A549 (cell line): Measurements from ENCODE around the gene ACAD9. TPM values are rescaled to one million over a fixed set of nuclear protein-coding genes. Genes with fewer than 3 reads are reported as not detected.

ENCODE experiments used
- ATAC-seq, 2 experiments: fragments of 200-7000 bp in 1 of 2; fragments of >200 bp in 1 of 2; cut with Nextera tagmentation in 1 of 2; cut with Tn5 transposase in 1 of 2; 3 replicates each; pipeline versions ENCODE4 v1.8.0 to v1.9.1; 2018 to 2020; ENCODE audit warnings: mild to moderate bottlenecking in 1 of 2, moderate library complexity in 1 of 2
- CTCF ChIA-PET: fragments of 300-600 bp; sonication (Branson Sonifier 250); formaldehyde crosslinking; extraction: SDS; loops from one replicate; lab custom pipeline; 2021; ENCODE audit warnings: antibody characterized with exemption, inconsistent platforms; lab: Yijun Ruan, JAX
- POLR2A ChIA-PET: fragments of 350-600 bp; formaldehyde crosslinking; extraction: SDS; loops from one replicate; lab custom pipeline; 2021; ENCODE audit warnings: antibody characterized with exemption, inconsistent platforms; lab: Yijun Ruan, JAX
- DNase-seq, 2 experiments: peaks; one replicate each; pipeline versions ENCODE4 v3.0.0 to v3.0.0-alpha.2; 2011 to 2016; ENCODE audit warnings: low read depth in 1 of 2, low spot score in 1 of 2
- FAIRE-seq: peaks from 2 replicates; lab custom pipeline; 2011; peaks lifted over from hg19 to GRCh38; lab: Jason Lieb, UNC
- H3K27ac ChIP-seq, 2 experiments: fragments of >200 bp; sonication (Bioruptor Twin); formaldehyde crosslinking; 3 replicates each; pipeline ENCODE4 v1.5.1; 2016 to 2017
- H3K4me1 ChIP-seq: fragments of >200 bp; sonication (Bioruptor Twin); formaldehyde crosslinking; 3 replicates; pipeline ENCODE4 v1.6.1; 2016
- H3K4me2 ChIP-seq: fragments of >200 bp; sonication (Bioruptor Twin); formaldehyde crosslinking; 3 replicates; pipeline ENCODE4 v1.6.1; 2016
- H3K4me3 ChIP-seq: fragments of >200 bp; sonication (Bioruptor Twin); formaldehyde crosslinking; 3 replicates; pipeline ENCODE4 v1.5.1; 2016
- H3K9me3 ChIP-seq: fragments of >200 bp; sonication (Bioruptor Twin); formaldehyde crosslinking; 3 replicates; pipeline ENCODE4 v1.6.1; 2016
- CBX2 ChIP-seq: fragments of 200-600 bp; sonication (generic); IDR thresholded peaks from 2 replicates; pipeline ENCODE4 v1.6.1; 2016; ENCODE audit warnings: low read depth, mild to moderate bottlenecking, borderline replicate concordance
- CHD2 ChIP-seq: fragments of 150-350 bp; IDR thresholded peaks from 2 replicates; pipeline ENCODE4 v1.6.1; 2014; ENCODE audit warnings: low read length; ENCODE audit not compliant: partially characterized antibody
- CTCF ChIP-seq: fragments of >200 bp; sonication (Bioruptor Twin); formaldehyde crosslinking; IDR thresholded peaks from 3 replicates; pipeline ENCODE4 v1.5.1; 2016
- E2F6 ChIP-seq: IDR thresholded peaks from 2 replicates; pipeline ENCODE4 v1.6.1; 2012; ENCODE audit warnings: low read depth, borderline replicate concordance
- ELK1 ChIP-seq: fragments of 150-350 bp; IDR thresholded peaks from 2 replicates; pipeline ENCODE4 v1.6.1; 2014; ENCODE audit warnings: low read depth, mild to moderate bottlenecking, low read length
- EP300 ChIP-seq, 2 experiments: fragments of >200 bp; sonication (Bioruptor Twin); formaldehyde crosslinking; IDR thresholded peaks; 2 replicates in 1 of 2; 3 replicates in 1 of 2; pipeline ENCODE4 v1.6.1; 2016 to 2017
- ESRRA ChIP-seq: fragments of 150-350 bp; IDR thresholded peaks from 2 replicates; pipeline ENCODE4 v1.6.1; 2014; ENCODE audit warnings: mild to moderate bottlenecking, low read length, borderline replicate concordance
- HES2 ChIP-seq: fragments of >200 bp; sonication (Bioruptor Twin); formaldehyde crosslinking; IDR thresholded peaks from 2 replicates; pipeline ENCODE4 v1.6.1; 2016
- JUNB ChIP-seq: fragments of >200 bp; sonication (Bioruptor Twin); formaldehyde crosslinking; IDR thresholded peaks from 2 replicates; pipeline ENCODE4 v1.6.1; 2016
- KDM1A ChIP-seq: fragments of 200-600 bp; sonication (generic); IDR thresholded peaks from 2 replicates; pipeline ENCODE4 v1.6.1; 2016; ENCODE audit warnings: low read depth, mild to moderate bottlenecking
- KDM5A ChIP-seq: fragments of 200-600 bp; sonication (generic); IDR thresholded peaks from 2 replicates; pipeline ENCODE4 v1.6.1; 2016; ENCODE audit warnings: antibody characterized with exemption, mild to moderate bottlenecking
- MAFK ChIP-seq: fragments of 450-650 bp; IDR thresholded peaks from 2 replicates; pipeline ENCODE4 v1.6.1; 2014; ENCODE audit not compliant: partially characterized antibody
- MAX ChIP-seq: IDR thresholded peaks from 2 replicates; pipeline ENCODE4 v1.6.1; 2012
- NFE2L2 ChIP-seq: fragments of 150-350 bp; conservative IDR thresholded peaks from 2 replicates; pipeline ENCODE4 v1.6.1; 2014; ENCODE audit warnings: low read length
- PHF8 ChIP-seq: fragments of 200-600 bp; sonication (generic); IDR thresholded peaks from 2 replicates; pipeline ENCODE4 v1.6.1; 2016; ENCODE audit warnings: low read depth, mild to moderate bottlenecking, antibody characterized with exemption, moderate library complexity, borderline replicate concordance
- POLR2A ChIP-seq: IDR thresholded peaks from 2 replicates; pipeline ENCODE4 v1.6.1; 2012; ENCODE audit warnings: mild to moderate bottlenecking, low read length
- POLR2AphosphoS2 ChIP-seq: conservative IDR thresholded peaks from 2 replicates; pipeline ENCODE4 v1.6.1; 2012; ENCODE audit warnings: low read length, improper control_type of control experiment, inconsistent platforms
- RAD21 ChIP-seq, 2 experiments: fragments of >200 bp in 1 of 2; sonication (Bioruptor Twin) in 1 of 2; formaldehyde crosslinking in 1 of 2; IDR thresholded peaks in 1 of 2; conservative IDR thresholded peaks in 1 of 2; 2 replicates in 1 of 2; 3 replicates in 1 of 2; pipeline ENCODE4 v1.6.1; 2012 to 2018; ENCODE audit warnings: inconsistent platforms in 1 of 2
- RARB ChIP-seq: fragments of 250-450 bp; sonication (Bioruptor Pico); IDR thresholded peaks from 2 replicates; pipeline ENCODE4 v1.8.0; 2021; ENCODE audit warnings: mild to moderate bottlenecking, moderate library complexity
- SREBF2 ChIP-seq: fragments of 450-650 bp; IDR thresholded peaks from 2 replicates; pipeline ENCODE4 v1.6.1; 2014; ENCODE audit warnings: mild to moderate bottlenecking, moderate library complexity
- TFCP2L1 ChIP-seq: fragments of 250-450 bp; sonication (Bioruptor Pico); IDR thresholded peaks from 2 replicates; pipeline ENCODE4 v1.5.0; 2021; ENCODE audit warnings: mild to moderate bottlenecking
- ZSCAN20 ChIP-seq: fragments of 250-450 bp; sonication (Bioruptor Pico); IDR thresholded peaks from 2 replicates; pipeline ENCODE4 v1.8.0; 2022; ENCODE audit warnings: mild to moderate bottlenecking, moderate library complexity
- WGBS: methylation state at CpG from one replicate; pipeline ENCODE4 v1.1.6; 2017; ENCODE audit errors: missing lambda C conversion rate; 5-methylcytosine and 5-hydroxymethylcytosine counted together
- polyA plus RNA-seq, 4 experiments: library from polyadenylated mRNA; depleted of rRNA in 3 of 4; stranded (reverse); fragments of >200 nt; fragmentation: RNase III in 1 of 4; extraction: RNeasy Plus Mini Kit Qiagen cat#74134 plus additional on column Dnase treatment in 1 of 4; gene quantifications; 2 replicates in 3 of 4; 3 replicates in 1 of 4; pipeline ENCODE4 v1.2.3, GENCODE V29; 2011 to 2017

ACAD9 gene
- polyA plus RNA-seq, 2 of the 4 experiments (the other 2 are of a cell fraction): 26.1 to 29.2 TPM

GRCh38 chr3:128845778-128846485, 33.5 kb upstream of the ACAD9 start:
- CTCF ChIA-PET: interaction anchor here (0.7 to 2.4 kb wide), 19 partner anchors 9 to 229 kb away, joined by 3 to 13 read pairs (median 3); partner anchors contain the start of gene ACAD9
- Histone ChIP-seq H3K4me1 (0 out of 3 replicates have a peak, but pooled peaks cover 9% of the 10 kb centered on the region), H3K9me3 (no peaks in the 10 kb centered on the region), H3K4me3 (peak overlapping the region; percentile 43), H3K4me2 (peak overlapping the region; percentile 92), H3K27ac (peak overlapping the region; percentile 62 to 88)
- WGBS: 4% methylated on average over 4 of the region's 32 CpGs
- TF ChIP-seq JUNB (no peak), ELK1 (no peak), MAX (no peak), KDM1A (no peak), KDM5A (no peak), ESRRA (no peak), CBX2 (no peak), NFE2L2 (no peak), SREBF2 (no peak), MAFK (no peak), RAD21 (conservative IDR thresholded peaks at IDR 0.05 in 1 of 2, IDR thresholded peaks at IDR 0.05 in 1 of 2) (peak; percentile 17 to 32; a peak in 3 of 5 replicates), TFCP2L1 (CRISPR knock-in tag) (no peak), POLR2AphosphoS2 (no peak), CHD2 (no peak), RARB (CRISPR knock-in tag) (no peak), PHF8 (no peak), CTCF (peak; percentile 43)
- DNase-seq: peak; percentile 53 to 62
- FAIRE-seq: no peak
- POLR2A ChIA-PET: interaction anchor here (1.1 kb wide), 1 partner anchor 33 kb away, joined by 3 read pairs; no protein-coding TSS in a partner anchor
- peak; percentile 85 to 90 for ATAC-seq

- Histone ChIP-seq H3K4me2 (peak overlapping the region; percentile 92), H3K4me1 (0 out of 3 replicates have a peak, but pooled peaks cover 9% of the 10 kb centered on the region), H3K4me3 (no peak overlapping the region; the same call in 2 of the 3 replicates)
- CTCF ChIA-PET: interaction anchor here (0.7 to 2.4 kb wide), 18 partner anchors 9 to 230 kb away, joined by 3 to 13 read pairs (median 3); partner anchors contain the start of gene ACAD9
- ATAC-seq (peak in 1 of 2 experiments; percentile 15; a peak in 3 of 6 replicates), DNase-seq (no peak), FAIRE-seq (no peak)
- TF ChIP-seq EP300 (IDR thresholded peaks at IDR 0.05): no peak
- no peak for TF ChIP-seq NFE2L2
- TF ChIP-seq ZSCAN20 (CRISPR knock-in tag): no peak
- no peak for TF ChIP-seq ELK1
- TF ChIP-seq E2F6: no peak
- TF ChIP-seq TFCP2L1 (CRISPR knock-in tag): no peak
- TF ChIP-seq HES2: no peak
- TF ChIP-seq POLR2A: no peak
- TF ChIP-seq JUNB: no peak
- TF ChIP-seq, all 56 proteins: peak for 0
- Histone ChIP-seq H3K27ac (peak overlapping the region in 1 of 2 experiments; percentile 88; a peak in 3 of 6 replicates), H3K9me3 (no peaks in the 10 kb centered on the region)
- POLR2A ChIA-PET: interaction anchor here (1.1 kb wide), 1 partner anchor 33 kb away, joined by 3 read pairs; no protein-coding TSS in a partner anchor
- WGBS: 97% methylated on average over 8 of the region's 13 CpGs
Observed at GRCh38 chr3:128846486-128846891, 32.9 kb upstream of the ACAD9 start.
